ENCODE measurements around the gene NAGLU.
A peak's percentile ranks its signal among the peaks of the same experiment; 100 is the strongest.
"Not testable (repeated sequence)": the region's sequence is repeated elsewhere in the genome, so short reads cannot be mapped to it uniquely, and the experiment has no call there.

The NAGLU gene

GRCh38 chr17:42553866-42554249 is 17.8 kb downstream of the NAGLU start:
- POLR2A ChIA-PET (ENCODE audit: low non-redundant PET) = interaction anchor here (0.7 to 1.6 kb wide), 3 partner anchors 12 to 24 kb away, joined by 3 to 4 read pairs (median 4); no protein-coding TSS in a partner anchor
- CTCF ChIA-PET = interaction anchor here (0.7 to 1.5 kb wide), 7 partner anchors 13 to 360 kb away, joined by 3 to 5 read pairs (median 4); partner anchors contain the start of gene NAGLU
- no peak for TF ChIP-seq CTCF (conservative IDR thresholded peaks at IDR 0.05; ENCODE audit: low read depth)

GRCh38 chr17:42554250-42555121 is 18.4 kb downstream of the NAGLU start:
- ChIA-PET POLR2A (ENCODE audit: low non-redundant PET) (interaction anchor here (0.6 to 1.6 kb wide), 4 partner anchors 13 to 235 kb away, joined by 3 to 5 read pairs (median 4); no protein-coding TSS in a partner anchor), CTCF (interaction anchor here (0.6 to 1.5 kb wide), 6 partner anchors 13 to 361 kb away, joined by 3 to 5 read pairs (median 4); no protein-coding TSS in a partner anchor)
- H3K27ac ChIP-seq = peak overlapping the region; percentile 90
- no peak for TF ChIP-seq CTCF (conservative IDR thresholded peaks at IDR 0.05; ENCODE audit: low read depth)
- no peak for DNase-seq (ENCODE audit: low spot score)

More at GRCh38 chr17:42553866-42554249, 17.8 kb downstream of the NAGLU start:
- peak overlapping the region; percentile 90 for H3K27ac ChIP-seq
- DNase-seq (ENCODE audit: low spot score) = no peak

GRCh38 chr17:42555122-42555622 is 19.1 kb downstream of the NAGLU start:
- no peak for DNase-seq (ENCODE audit: low spot score)
- ChIA-PET CTCF (interaction anchor here (0.6 to 1.5 kb wide), 2 partner anchors 28 to 149 kb away, joined by 3 to 4 read pairs; no protein-coding TSS in a partner anchor), POLR2A (ENCODE audit: low non-redundant PET) (interaction anchor here (0.6 to 1.6 kb wide), 2 partner anchors 25 to 236 kb away, joined by 3 to 5 read pairs; no protein-coding TSS in a partner anchor)
- peak overlapping the region; percentile 90 for H3K27ac ChIP-seq
- TF ChIP-seq CTCF (conservative IDR thresholded peaks at IDR 0.05; ENCODE audit: low read depth) = no peak

GRCh38 chr17:42555961-42556617 is 20.0 kb downstream of the NAGLU start:
- H3K27ac ChIP-seq; POLR2A ChIA-PET (ENCODE audit: low non-redundant PET); DNase-seq (ENCODE audit: low spot score); CTCF ChIA-PET: not testable (repeated sequence)

GRCh38 chr17:42559075-42559474 is 23.0 kb downstream of the NAGLU start:
- DNase-seq (ENCODE audit: low spot score) = no peak
- ChIA-PET CTCF (interaction anchor here (0.6 kb wide), 1 partner anchor 18 kb away, joined by 3 read pairs; the partner anchor contains the start of gene PSMC3IP), POLR2A (ENCODE audit: low non-redundant PET) (no interaction called here)
- no peak for TF ChIP-seq CTCF (conservative IDR thresholded peaks at IDR 0.05; ENCODE audit: low read depth)
- peak overlapping the region; percentile 65 for H3K27ac ChIP-seq

GRCh38 chr17:42560246-42560645 is 24.2 kb downstream of the NAGLU start:
- H3K27ac ChIP-seq = peak overlapping the region; percentile 65
- DNase-seq (ENCODE audit: low spot score) = no peak
- TF ChIP-seq CTCF (conservative IDR thresholded peaks at IDR 0.05; ENCODE audit: low read depth) = no peak
- ChIA-PET POLR2A (ENCODE audit: low non-redundant PET) (no interaction called here), CTCF (no interaction called here)
